NCI-H460 (cell line): Measurements from ENCODE around the gene MPHOSPH9. TPM values are rescaled to one million over a fixed set of nuclear protein-coding genes. Genes with fewer than 3 reads are reported as not detected.
"Not testable (repeated sequence)": the region's sequence is repeated elsewhere in the genome, so short reads cannot be mapped to it uniquely, and the experiment has no call there.

ENCODE experiments used
- DNase-seq: peaks from one replicate; pipeline ENCODE4 v3.0.0-alpha.2; 2016; ENCODE audit warnings: low read depth; ENCODE audit errors: extremely low read depth
- total RNA-seq: library from RNA; depleted of rRNA; stranded (reverse); fragments of >200 nt; shearing (Covaris generic); gene quantifications from 2 replicates; pipeline ENCODE4 v1.2.3, GENCODE V29; 2014

The MPHOSPH9 gene
- total RNA-seq, 1 experiment from 2014 or later, result 82.9 TPM

- no peak for DNase-seq
Observed at GRCh38 chr12:123227581-123228258, 5.2 kb downstream of the MPHOSPH9 start.

- DNase-seq, result no peak
Observed at GRCh38 chr12:123225443-123225842, 7.5 kb downstream of the MPHOSPH9 start.

- DNase-seq, result no peak
Observed at GRCh38 chr12:123223241-123223668, 9.7 kb downstream of the MPHOSPH9 start.

- DNase-seq, result not testable (repeated sequence)
Observed at GRCh38 chr12:123207815-123208214, 25.1 kb downstream of the MPHOSPH9 start.

GRCh38 chr12:123206794-123207193, 26.1 kb downstream of the MPHOSPH9 start:
- not testable (repeated sequence) for DNase-seq

GRCh38 chr12:123200414-123200813, 32.5 kb downstream of the MPHOSPH9 start:
- DNase-seq, result no peak

GRCh38 chr12:123199936-123200335, 33.0 kb downstream of the MPHOSPH9 start:
- no peak for DNase-seq

GRCh38 chr12:123187637-123188036, 45.3 kb downstream of the MPHOSPH9 start:
- no peak for DNase-seq

- no peak for DNase-seq
Observed at GRCh38 chr12:123180171-123180570, 52.8 kb downstream of the MPHOSPH9 start.

- DNase-seq, result no peak
Observed at GRCh38 chr12:123171967-123172366, 61.0 kb downstream of the MPHOSPH9 start.

- no peak for DNase-seq
Observed at GRCh38 chr12:123167329-123167728, 65.6 kb downstream of the MPHOSPH9 start.

- no peak for DNase-seq
Observed at GRCh38 chr12:123165537-123165936, 67.4 kb downstream of the MPHOSPH9 start.

- DNase-seq, result no peak
Observed at GRCh38 chr12:123164710-123165261, 68.2 kb downstream of the MPHOSPH9 start.

GRCh38 chr12:123164222-123164621, 68.7 kb downstream of the MPHOSPH9 start:
- DNase-seq, result no peak

GRCh38 chr12:123163227-123163626, 69.7 kb downstream of the MPHOSPH9 start:
- DNase-seq, result no peak

GRCh38 chr12:123160801-123161487, 72.0 kb downstream of the MPHOSPH9 start:
- DNase-seq, result no peak

- no peak for DNase-seq
Observed at GRCh38 chr12:123153906-123154305, 79.0 kb downstream of the MPHOSPH9 start.

- DNase-seq, result no peak
Observed at GRCh38 chr12:123152833-123153232, 80.1 kb downstream of the MPHOSPH9 start.

GRCh38 chr12:123151457-123152454, 81.2 kb downstream of the MPHOSPH9 start:
- no peak for DNase-seq

GRCh38 chr12:123150744-123151456, 82.0 kb downstream of the MPHOSPH9 start, which contains the start of gene PITPNM2:
Gene PITPNM2, minus strand, starts transcription at chr12:123151090. Its CDS starts 116,500 bp downstream, at chr12:123034590.
- peak; percentile 47 for DNase-seq
